Mammary epithelial cell (primary cell): ENCODE measurements around the gene LALBA.

Source experiments
- CTCF ChIP-seq, 2 donors: IDR thresholded peaks in 1 of 2; conservative IDR thresholded peaks in 1 of 2; 2 replicates each; pipeline ENCODE4 v1.5.1; 2011 to 2012; ENCODE audit warnings: inconsistent platforms in 2 of 2, low read length in 2 of 2, mild to moderate bottlenecking in 2 of 2, control low read depth in 1 of 2, low read depth in 1 of 2; ENCODE audit not compliant: insufficient read depth in 1 of 2; ENCODE audit errors: extremely low read depth in 1 of 2
- EZH2 ChIP-seq: IDR thresholded peaks from 2 replicates; pipeline ENCODE4 v1.6.1; 2012; ENCODE audit warnings: low read length, inconsistent platforms, borderline replicate concordance

GRCh38 chr12:48592591-48593086, 22.8 kb upstream of the LALBA start:
- no peak for TF ChIP-seq CTCF (conservative IDR thresholded peaks at IDR 0.05 in 1 of 2, IDR thresholded peaks at IDR 0.05 in 1 of 2; ENCODE audit: extremely low read depth in 1 of 2, insufficient read depth in 1 of 2, low read depth in 1 of 2, low read length in 2 of 2)
- no peak for TF ChIP-seq EZH2
